ENCODE data around the gene KRT76.
"Not testable (repeated sequence)": the region's sequence is repeated elsewhere in the genome, so short reads cannot be mapped to it uniquely, and the experiment has no call there.

Gene KRT76

DNA sequence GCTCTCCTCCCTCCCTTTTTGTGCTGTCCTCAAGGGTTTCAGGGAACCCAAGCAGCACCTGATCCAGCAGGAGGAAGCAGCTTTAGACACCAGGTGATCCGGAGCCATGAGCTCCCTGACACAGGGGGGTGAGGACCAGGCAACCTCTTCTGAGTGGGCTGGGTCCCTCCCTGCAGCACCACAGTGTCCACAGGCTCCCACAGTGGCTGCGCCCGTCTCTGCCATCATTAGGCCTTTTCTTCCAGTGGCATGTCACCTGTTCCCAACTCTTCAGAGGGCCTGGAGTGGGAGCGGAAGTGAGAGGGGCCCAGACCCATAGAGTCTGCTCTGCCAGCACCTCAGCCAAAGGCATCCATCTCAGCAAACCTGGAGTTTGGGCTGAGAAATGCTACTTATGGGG is 421 bp upstream of the KRT76 start:
- no peak for DNase-seq

DNA sequence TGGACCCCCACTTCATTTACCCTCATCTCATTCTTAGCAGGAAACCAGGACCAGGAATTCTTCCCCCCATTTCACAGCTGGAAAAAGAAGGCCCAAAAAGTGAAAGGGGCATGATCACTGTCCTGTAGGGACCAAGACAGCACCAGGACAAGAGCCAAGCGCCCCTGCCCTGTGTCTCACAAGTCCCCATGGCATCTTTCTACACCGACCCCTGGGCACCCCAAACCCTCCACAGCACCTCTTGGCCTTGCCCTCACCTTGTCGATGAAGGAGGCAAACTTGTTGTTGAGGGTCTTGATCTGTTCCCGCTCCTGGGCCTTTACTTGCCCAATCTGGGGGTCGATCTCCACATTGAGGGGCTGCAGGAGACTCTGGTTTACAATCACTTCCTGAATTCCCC is 710 bp downstream of the KRT76 start:
- DNase-seq: no peak

DNA sequence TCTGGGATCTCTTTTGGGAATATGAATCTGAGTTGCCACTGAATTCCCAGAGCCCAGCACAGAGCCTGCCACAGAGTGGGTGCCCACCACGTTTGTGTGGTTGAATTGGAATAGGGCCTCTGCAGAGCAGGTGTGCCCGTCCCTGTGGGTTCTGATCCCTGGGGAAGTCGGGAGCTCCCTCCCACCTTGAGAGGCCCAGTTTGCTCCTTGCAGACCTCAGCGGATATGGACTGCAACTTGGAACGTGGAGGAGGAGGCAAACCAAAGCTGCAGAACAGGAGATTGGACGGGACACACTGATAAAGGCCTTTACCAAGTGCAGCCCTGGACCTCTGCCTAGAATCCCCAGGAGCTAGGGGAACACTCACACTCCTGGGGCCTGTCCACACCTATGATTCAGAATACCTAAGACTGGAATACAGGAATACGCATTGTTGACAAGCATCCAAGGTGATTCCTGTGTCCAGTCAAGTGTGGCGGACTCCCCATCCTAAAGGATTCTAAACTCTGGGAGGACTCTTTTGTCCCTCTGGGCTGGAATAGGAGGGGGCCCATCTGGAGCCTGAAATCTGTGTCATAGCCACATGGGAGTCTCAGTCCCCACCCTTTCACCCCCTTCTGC is 2.4 kb downstream of the KRT76 start:
- DNase-seq: no peak

DNA sequence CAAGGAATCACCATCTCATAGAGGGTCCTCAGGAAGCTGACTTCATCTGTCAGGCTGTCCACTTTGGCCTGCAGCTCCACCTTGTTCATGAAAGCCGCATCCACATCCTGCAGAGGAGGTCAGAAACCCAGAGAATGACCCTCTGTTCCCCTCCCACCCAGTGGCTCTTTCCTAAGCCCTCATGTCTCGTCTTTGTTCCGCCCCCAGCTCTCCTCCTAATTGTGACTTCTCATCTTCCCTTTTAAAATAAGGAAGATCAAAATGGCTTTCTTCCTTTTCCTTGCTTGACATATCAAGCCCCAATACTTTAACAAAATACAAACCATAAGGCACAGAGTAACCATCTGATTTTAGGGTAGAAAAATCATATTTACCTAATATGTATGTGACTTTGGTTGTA is 4.4 kb downstream of the KRT76 start:
- DNase-seq: no peak

DNA sequence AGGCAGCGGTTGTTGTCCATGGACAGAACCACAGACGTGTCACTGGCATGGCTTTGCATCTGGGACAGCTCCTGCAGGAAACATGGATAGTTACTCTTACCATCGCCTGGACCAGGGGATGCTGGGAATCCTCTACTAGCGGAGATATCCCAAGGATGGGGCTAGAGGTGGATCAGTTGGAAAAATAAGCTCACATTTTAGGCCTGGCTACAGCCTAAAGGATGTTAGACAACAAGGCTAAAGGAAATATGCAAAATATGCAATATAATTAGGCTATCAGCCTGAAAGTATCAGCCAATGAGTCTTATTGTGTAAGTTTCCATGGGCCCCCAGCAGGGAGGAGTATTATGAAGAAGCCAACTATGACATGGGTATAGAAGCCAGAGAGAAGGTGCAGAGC is 5.0 kb downstream of the KRT76 start:
- DNase-seq: no peak

DNA sequence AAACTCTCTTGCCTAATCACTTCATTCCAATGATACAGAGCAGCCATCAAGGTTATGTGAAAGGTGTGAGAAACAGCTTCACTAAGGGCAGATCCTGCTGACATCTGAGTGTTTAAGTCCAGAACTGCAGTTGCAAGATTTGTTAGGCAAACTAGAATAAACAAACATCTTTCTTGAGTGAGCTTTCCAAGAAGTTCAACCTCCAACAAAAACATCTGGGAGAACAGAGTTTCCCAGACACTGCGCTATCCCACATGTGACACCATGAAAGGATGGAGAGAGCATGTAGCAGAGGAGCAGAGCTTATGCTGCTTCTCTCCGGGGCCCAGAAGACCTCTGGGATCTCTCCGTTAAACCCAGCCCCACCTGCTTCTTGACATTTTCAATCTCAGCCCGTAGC is 5.6 kb downstream of the KRT76 start:
- DNase-seq: no peak

DNA sequence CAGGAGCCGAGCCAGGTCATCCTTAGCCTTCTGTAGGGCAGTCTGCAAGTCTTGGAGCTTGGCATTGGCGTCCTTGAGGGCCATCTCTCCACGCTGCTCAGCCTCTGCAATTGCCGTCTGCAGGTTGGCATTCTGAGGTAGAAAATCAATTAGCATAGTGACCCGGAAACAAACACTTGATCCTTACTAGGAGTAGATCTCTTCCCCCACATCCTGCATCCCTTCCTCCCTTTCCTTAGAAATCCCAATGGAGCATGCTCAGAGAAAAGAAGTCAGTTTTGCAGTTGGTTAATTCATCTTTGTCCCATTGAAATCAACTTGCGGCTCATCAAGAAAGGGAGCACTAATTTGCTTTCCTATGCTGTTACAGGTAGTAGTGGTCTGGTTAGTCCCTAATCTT is 6.1 kb downstream of the KRT76 start:
- DNase-seq: no peak

DNA sequence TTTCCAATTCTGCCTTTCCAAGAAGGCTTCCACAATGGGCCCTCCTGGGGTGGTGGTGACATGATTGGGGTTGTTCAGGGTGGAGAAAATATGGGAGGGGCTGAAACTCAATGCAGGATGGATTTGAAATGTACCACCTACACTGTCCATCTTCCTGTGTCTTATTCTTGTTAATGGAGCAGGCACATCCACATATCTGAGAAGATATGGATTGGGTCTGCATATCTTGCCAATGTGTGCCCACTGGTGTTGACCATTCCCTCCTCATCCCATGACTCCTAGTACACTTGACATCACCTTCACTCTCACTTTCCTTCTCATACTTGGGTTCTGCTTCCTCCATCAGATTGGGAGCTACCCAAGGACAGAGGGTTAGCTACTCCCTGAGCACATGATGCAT is 7.2 kb downstream of the KRT76 start:
- DNase-seq: no peak

DNA sequence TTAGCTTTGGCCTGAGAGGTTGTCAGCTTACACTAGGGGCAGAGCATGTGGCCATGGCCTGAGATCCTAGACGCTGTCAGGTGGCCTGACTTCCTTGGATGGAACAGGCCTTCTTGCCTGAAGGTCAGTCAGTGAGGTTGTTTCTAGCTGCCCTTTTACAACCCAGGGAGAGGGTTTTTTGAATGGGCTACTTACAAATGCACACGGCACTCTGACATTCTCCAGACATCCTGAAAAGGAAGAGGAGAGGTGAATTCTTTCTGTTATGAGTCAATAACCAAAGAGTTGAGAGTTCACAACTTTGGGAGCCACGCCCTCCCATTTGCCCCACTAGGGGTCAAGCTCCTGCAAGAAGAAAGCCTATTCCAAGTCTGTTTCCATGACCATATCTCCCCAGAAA is 7.8 kb downstream of the KRT76 start:
- DNase-seq: no peak

DNA sequence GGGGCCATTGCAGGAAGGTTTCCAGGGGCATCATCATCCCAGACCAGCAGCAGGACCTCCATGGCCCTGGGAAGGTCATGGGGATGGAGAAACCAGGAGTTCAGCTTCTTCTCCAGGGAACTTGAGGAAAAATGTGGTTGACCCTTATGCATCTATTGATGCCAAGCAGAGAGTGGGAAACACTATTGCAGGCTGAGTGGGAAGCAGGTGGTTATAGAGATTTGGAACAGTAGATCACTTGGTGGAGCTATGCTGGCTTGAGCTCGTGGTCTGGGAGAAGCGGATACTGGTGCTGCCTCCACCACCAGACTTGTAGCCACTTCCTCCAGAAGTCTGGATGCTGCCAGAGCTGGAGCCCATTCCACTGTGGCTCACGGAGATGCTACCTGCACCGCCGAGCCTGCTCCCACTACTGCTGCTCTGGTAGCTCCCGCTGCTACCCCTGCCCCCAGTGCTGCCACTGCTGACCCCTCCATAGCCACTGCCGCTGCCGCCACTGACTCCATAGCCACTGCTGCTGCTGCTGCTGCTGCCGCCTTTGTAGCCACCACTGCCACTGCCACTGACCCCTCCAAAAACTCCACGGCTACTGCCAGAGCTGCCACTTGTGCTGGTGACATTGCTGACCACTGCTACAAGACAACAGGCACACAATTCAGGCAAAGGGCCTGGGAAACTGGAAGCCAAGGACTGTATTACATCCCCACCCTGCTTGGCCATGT is 8.5 kb downstream of the KRT76 start:
- no peak for DNase-seq

DNA sequence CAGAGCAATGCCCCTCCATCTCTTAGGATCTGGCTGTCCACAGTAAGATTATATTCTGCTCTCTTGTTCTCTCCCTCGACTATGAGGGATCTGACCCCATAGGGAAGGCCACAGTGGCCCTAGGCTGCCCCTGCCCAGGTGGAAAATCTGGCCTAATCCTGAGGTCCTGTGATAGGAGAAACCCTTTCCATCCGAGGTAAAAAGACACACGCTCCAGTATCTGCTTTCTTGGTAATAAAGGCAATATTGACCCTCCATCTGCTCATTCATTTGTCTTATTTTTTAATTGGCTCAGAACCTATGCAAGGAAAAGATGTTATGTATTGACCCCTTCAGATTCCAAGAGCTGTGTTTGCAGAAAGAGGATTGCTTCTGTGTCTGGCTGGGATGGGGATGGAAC is 9.7 kb downstream of the KRT76 start:
- DNase-seq: no peak

DNA sequence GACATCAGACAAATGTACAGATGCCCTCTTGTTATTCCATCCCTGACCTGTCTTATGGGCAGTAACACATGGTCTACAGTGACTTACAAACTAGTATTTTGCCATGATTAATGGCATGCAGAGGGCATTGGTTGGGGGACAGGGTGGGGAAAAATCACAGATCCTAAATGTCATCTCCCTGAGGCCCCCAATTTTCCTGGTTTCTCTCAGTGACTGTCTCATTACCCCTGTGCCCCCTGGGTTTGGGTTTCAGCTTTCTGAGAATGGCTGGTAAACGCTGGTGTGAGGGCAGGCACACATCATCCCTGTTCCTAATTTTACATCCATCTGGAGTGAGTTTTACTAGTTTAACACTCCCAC is 10.1 kb downstream of the KRT76 start:
- no peak for DNase-seq

DNA sequence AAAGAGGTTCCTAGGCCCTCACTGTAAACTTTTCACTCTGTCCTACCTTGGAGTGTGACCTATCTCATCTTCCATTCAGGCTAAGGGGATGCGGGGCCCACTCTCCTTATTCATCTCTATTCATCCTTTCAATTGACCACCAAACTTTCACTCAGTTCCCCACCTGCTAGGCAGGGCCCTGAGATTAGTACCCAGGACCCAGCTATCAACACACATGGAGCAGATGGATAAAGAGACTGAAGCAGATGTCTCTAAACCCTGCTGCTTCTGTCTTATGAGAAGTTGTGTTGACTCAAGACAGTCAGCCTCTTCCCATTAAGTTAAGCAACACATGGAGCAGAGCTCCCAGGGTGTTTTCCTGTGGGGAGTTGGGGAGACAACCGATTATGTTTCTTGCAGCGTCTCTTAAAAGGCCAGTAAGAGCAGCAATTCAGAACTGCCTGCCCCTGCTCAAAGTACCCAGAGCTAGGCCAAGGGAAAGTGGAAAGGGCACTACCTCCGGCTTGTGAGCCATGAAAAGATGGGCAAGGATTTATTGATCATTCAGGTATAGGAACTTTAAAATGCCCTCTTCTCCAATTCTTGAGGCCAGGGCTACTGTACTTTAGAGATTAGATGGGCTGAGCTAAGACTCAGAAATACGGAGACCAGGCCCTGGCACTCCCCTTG is 10.7 kb downstream of the KRT76 start:
- no peak for DNase-seq

DNA sequence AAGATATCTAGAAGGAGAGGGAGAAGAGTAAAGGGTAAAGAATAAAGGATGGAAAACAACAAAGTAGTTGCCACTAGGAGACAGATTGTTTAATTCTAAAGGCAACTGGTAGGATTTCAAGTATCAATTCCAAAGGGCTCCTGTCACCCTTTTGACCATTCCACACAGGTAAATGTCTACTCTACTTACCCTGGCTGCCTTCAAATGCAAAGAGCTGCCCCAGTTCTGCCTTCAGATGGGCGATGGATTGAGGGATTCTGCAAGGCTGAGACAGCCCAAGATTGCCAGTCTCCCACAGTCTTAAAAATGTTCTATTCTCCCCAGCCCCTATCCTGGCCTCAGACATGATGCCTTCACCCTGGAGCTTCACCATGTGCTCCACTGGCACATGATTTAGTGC is 11.4 kb downstream of the KRT76 start:
- DNase-seq: no peak

DNA sequence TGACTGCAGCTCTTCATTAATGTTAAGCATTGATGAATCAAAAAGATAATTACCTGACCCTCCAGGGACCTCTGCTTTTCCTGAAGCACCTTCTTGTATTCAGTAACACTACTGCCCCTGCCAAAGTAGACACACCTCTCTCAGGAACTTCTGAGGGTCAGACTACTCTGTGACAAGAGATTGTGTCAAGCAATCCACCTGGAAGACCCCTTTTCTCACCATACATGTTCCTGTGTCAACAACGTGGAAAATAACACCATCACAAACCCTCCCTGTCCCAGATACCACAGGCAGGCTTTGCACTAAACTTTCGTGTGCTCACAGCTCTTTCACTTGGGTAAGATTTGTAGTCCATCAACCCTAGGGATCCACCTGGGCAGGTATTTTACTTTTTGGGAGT is 13.2 kb downstream of the KRT76 start:
- DNase-seq: no peak

DNA sequence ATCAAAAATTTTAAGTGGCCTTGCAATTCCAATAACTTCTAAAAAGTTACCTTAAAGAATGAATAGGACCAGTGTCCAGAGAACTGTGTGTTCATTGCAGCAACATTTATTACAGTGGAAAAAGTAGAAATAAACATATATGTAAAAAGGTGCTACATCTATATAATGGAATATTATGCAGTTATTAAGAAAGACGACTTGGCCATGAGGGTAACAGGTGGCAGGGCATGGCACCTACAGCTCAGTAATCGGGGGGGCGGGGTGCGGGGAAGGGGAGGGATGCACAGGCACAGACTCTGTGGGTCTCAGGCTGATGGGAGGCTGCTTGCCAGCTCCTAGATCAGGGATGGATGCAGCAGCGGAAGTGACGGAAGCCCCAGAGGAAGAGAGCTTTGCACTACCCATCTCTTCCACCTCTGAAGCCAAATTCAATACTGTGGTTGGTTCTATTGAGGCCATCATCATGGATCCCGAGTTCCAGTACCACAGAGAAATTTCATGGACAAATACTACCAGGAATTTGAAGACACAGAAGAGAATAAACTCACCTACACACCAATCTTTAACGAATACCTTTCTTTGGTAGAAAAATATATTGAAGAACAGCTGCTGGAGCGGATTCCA is 14.0 kb downstream of the KRT76 start:
- no peak for DNase-seq

DNA sequence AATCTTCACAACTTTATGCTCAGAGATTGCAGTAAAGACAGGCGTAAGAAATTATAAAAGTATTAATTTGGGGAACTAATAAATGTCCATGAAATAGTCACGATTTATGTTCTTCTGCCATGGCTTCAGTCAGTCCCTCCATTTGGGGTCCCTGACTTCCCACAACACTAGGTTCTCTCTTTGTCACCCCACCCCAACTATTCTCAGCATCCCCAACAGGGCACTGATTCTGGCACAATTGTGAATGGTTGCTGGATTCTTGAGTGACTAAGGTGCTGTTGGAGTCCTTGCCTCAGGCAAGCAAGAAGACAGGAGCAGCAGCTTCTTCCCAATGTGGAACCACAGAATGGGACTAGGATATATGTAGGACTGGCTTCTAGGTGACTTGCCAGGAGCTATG is 15.3 kb downstream of the KRT76 start:
- no peak for DNase-seq

DNA sequence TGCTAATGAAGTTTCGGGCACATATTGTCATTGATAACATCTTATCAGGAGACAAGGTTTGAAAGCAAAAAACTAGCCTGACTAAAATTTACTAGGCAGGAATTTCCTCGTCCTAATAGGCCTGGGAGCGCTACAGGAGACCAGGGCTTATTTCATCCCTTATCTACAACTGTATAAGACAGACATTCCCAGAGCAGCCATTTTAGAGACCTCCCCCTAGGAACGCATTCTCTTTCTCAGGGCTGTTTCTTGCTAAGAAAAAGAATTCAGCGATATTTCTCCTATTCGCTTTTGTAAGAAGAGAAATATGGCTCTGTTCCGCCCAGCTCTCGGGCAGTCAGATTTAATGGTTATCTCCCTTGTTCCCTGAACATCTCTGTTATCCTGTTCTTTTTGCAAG is 15.9 kb downstream of the KRT76 start:
- DNase-seq: not testable (repeated sequence)

DNA sequence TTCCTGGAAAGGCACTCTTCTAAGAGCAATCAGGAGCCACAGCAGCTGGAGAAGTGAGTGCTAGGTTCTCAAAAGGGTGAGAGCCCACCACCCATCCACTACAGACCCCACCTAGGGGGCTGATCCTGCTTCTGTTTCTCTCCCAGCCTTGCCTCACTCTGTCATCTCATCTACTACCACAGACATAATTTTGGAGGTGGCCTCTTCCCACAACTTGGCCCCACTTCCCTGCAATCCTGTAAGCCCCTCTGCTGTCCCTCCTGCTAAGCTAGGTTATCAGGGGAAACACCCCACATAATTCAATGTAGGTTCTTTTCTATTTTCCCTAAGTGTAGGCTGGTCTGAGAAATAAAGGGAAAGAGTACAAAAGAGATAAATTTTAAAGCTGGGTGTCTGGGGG is 16.5 kb downstream of the KRT76 start:
- no peak for DNase-seq

DNA sequence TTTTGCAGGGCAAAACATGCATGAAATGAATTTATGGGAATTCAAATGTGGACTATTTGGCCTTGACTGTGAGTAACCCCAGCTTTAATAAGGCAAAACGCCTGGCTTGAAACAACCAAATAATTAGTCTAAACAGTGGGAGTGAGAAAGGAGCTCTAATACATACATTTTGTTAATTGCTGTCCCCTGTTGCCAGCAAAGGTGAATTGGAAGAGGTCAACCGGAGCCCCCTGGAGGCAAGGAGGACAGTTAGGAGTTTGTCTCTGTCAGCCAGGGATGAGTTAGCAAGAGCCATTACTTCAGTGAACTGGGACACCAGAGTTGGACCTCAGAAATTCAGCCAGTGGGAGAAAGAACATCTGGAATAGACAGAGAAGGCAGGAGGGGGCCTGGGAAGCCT is 17.4 kb downstream of the KRT76 start:
- DNase-seq: no peak

DNA sequence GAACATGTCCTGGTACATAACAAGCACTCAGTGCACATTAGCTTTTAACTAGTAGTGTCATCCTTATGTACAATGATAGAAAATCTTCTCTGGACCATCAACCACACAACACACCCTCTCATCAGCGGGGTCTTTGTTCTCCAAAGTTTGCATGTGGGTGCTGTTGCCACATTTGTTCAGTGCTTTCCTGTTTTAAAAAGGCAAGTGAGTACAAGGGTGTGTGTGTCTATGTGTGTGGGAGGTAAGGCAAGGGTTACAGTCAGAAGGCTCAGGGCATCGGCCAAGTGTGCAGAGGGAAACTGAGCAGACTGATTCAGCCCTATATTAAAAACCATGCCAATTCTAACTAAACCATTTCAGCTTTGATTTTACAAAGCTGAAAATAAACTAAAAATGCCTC is 17.9 kb downstream of the KRT76 start:
- DNase-seq: no peak

DNA sequence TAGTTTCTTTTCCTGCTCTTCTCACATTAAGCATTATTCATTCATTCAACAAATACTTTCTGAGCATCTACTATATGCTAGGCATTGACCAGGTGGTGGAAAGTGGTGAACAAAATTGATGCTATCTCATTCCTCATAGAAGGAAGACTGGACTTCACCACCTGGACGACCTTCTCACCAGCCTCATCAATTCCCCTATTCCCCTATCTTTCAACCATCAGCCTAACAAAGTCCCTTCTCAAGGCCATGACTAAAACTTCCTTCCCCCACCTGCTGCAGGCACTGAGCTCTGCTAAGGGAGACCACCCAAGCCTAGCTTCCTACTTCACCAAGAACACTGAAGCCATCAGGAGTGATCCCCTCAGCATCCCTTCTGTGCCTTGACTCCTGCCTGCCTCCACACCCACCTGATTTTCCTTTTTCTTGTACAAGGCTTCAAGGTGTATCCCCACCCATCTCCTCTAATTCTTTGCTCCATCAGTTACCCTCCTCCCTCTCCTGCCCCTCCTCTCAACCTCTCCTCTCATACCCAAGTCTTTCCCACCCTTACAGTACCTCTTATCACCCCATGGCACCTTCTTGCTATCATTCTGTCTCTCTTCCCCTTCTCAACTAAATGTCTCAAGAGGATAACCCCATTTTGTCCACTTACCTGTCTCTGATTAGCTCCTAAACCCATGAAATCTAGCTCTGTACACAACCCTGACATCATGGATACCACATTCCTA is 19.5 kb downstream of the KRT76 start:
- no peak for DNase-seq

DNA sequence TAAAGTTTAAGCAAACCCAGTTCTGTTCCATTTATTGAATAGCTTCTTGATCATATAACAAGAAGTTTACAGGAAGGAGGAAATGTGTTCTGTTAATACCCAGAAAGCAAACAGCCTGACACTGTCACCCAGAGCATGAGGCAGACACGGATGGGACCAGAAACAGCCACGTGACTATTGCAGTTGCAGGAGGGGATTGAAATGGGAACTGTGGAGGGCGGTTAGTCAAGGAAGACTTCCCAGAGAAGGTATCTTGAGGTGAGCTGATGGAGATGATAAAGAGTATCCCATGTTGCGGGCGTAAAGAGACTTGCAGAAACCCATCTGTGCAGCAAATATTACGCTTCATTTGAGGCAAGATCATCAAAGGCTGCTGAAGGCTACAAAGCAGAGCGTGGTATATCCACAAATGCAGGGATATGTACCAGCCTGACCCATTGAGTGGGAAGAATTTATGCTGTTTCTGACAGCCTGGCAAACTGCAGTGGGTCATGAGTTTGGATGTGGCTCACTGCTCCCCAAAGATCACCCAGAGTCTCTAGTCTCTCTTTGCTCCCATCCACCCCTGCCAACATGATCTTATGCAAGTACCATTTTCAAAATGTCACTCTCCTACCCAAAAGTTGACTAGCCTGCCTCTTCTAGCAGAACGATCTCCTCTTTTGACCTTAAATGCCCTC is 20.7 kb downstream of the KRT76 start:
- no peak for DNase-seq
